NCI-H1092 (cell line): ENCODE results near the gene TNFRSF21.

Experiments used
- DNase-seq: peaks from one replicate; lab custom pipeline; 2025; lab: John Stamatoyannopoulos, UW

The TNFRSF21 gene

DNA sequence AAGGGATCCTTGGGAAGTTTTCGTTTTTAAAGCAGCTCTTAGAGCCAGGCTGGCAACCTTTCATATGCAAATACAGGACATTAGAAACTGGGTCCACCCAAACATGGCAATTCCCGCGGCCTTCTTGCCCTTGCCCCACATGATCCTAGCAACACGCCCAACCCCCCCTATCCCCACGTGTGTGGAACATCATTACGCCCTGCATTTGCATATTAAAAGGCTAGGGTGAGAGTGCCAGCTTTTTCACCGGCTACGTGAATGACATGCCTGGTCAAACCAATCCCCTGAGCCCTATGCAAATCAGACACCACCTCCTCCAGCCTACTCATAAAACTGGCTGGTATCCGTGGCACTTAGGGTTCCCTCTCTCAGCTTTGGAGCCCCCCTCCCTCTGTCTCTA, 88.1 kb downstream of the TNFRSF21 start:
- DNase-seq: no peak

DNA sequence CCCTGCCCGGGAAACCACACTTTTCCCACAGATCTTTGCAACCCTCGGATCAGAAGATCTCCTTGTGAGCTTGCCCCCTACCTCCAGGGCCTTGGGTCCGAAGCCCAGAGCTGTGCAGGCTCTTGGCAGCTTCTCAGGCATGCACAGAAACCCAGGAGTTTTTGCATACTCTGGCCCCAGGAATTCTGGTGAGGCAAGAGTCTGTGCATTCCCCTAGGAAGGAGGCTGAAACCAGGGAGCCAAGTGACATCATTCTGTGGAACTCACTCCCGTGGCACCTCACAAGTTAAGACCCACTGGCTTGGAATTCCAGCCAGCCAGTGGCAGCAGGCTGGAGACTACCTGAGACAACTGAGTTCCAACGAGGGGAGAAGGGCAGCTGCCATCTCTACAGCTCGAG, 100.1 kb downstream of the TNFRSF21 start:
- no peak for DNase-seq

DNA sequence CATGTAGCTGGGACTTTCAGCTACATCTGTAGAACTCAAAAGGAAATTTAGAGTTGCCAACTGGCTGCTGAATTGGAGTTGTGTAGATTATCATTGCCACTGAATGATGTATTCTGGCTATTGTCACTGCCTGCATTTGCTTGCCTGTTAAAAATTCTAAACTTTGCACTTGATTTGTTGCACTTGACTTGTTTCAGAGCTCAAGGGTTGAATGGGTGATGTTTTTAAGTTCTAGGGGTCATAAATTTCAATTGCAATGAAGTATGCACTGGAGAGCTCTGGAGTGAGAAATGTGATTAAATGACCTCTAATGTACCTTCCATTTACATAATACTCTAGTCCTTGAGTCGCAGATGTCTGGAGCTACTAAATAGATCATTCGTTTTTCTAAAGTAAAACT, 102.4 kb downstream of the TNFRSF21 start:
- DNase-seq: no peak

DNA sequence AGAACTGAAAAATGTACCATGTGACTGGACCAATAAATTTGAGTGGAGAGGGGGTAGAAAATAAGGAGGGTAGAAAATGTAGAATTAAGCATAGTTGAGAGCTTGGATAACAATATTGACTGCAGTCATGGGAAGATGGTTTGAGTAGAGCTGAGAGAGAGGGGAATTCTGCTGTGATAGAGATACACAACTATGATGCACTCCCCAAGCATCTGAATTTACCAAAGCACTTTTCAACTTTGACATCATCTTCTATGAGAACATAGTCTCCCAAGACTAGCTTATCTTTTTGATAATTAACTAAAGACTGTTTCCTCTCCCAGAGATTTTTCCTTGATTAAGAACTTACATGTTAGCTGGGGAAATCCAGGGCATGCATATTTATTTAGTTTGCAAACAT, 103.1 kb downstream of the TNFRSF21 start:
- DNase-seq: no peak

DNA sequence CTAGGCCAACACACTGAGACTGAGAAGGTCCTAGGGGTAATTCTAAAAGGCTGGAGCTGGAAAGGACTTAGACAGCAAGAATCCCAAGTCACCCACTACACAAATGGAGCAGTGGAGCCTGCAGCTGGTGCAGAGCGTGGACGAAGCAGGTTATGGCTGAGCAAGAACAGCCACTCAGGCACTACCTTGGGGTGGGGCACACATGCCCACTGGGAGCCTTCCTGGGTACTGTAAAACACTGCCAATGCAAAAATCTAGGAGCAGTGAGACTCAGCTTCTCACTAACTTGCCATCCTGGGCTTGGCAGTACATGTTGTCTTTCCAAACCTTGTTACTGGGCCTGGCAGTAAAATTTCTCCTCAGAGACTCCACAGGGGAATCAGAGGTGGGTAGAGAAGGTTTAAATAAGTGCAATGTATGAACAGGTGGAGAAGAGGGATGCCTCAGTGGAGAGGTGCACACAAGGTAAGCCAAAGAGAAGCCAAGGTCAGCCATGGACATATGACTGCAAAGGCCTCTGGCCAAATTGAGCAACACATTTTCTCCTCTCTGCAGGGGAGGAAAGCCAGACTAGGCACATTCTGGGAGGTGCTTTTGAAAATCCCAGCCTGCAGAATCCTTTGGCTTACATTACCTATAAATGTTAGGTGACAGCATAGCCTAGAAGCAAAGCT, 105.6 kb downstream of the TNFRSF21 start:
- DNase-seq: no peak

DNA sequence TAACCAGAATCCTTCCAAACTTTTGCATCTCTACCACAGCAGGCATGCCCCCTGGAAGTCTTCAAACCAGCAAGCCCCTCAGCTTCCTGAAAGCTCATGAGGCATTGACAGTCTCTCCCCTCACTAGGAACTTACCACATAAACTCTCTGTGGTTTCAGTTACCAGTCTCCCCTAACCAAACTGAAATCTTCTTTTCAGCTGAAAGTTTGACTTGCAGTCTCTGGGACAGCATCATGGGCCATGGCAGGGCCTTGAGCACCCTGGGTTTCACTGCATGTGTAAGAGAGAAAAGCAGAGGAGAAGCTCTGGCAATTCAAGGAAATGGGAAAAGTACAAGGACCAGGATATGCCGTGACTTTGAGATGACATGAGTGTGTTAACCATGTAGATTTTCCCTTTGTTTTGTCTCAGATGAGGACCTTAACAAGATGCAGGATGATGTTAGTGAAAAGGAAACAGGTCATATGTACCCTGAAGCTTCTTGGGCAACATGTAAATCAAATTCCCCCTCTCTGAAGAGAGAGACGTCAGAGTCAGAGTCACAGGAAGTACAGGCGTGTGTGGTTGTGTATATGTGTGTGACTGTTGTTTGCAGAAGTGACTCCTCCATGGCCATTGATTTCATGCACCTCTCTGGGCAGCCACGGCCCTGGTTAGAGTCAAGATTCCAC, 106.3 kb downstream of the TNFRSF21 start:
- no peak for DNase-seq

DNA sequence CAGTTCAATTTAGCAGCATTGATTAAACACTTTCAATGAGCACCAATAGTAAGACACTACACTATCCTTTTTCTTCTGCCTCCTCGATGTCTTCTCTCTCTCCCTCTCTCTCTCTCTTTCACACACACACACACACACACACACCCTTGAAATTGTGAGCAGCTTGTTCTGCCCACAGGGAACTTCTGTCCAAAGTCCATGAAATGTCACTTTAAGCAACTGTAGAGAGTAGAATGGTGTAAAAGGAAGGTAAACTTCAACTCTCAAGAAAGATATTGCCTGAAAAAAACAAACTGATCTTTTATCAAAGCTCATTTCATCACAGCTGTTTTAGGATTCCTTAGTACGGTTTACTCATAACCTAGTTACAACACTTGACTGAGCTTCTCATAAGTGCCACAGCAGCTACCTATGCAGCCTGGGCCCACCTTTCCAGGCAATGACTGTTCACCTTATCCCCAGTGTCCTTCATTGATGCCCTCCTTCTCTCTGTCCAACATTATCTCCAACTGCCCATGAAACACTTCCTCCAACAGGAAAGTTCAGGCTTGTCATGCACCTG, 107.0 kb downstream of the TNFRSF21 start:
- no peak for DNase-seq

DNA sequence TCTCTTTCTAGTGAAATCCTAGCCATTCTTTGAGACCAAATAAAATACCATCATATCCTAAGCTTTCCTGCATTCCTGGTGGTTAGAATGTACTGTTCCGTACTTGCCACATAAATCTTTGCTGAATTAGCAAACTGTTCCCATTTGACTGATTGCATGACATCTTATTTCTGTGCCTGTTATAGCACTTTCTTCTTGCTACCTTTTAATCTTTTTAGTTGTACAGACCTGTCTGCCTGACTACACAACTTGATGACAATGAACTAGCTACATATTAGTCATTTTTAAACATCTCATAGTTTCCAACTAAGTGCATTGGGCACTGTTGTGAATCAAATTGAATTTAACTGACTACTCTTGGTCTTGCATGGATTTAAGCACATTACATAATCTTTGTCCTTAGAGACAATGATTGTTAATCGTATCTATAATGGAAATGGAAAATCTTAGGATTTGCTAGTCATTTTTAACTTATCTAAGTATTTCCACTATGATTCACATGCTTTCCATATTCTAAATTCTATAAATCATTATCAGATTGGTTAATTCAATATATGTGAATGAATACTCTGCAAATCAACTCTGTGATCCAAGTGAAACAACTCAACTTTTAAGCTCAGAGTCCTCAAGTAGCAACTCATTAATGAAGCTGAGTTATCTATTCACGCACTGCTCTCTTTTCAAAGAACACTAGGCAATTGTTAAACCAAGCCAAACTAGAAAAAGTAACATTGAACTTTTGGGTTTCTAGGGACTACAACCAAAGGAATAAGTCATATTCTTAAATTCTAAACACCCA, 109.0 kb downstream of the TNFRSF21 start:
- no peak for DNase-seq

DNA sequence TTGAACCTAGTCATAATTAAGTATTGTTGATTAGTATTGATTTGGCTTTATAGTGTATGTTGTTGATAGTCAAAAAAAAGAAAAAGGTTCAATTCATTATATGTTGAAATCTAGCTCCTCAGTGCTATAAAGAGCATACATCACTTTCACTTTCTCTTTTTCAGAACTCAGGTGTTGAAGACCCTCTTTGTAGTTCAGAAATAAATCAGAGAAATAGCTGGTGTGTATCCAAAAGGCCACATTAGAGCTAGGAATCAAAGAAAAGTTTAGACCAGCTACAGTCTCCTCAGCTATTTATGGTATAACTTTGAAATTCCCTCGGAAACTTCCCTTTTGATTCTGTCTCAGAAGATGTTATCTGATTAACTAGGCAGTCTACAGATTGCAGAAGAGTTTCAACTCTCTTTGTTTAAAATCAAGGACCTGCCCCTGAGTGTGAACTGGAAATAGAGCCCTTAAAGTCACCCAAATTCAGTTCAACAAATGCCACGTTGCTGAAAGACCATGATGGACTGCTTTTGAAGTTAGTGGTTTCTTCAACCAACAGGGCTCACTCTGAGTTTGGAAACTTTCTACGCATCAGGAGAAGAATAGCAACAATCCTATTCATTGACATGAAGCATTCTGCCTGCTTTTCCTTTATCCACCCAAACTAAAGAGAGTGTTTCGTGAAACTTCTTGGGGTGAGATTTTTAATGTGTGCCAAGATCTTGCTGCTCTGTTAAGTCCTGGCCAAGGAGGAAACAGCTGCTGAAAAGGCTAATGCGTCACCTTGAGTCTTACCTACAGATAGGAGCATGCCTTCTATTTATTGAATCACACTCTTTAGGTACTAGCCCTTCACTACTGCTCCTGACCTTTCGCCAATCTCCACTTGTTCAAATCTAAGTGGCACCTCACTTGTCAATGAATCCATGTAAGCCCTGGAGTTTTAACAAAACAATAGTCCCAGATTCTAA, 111.7 kb downstream of the TNFRSF21 start:
- DNase-seq: no peak

DNA sequence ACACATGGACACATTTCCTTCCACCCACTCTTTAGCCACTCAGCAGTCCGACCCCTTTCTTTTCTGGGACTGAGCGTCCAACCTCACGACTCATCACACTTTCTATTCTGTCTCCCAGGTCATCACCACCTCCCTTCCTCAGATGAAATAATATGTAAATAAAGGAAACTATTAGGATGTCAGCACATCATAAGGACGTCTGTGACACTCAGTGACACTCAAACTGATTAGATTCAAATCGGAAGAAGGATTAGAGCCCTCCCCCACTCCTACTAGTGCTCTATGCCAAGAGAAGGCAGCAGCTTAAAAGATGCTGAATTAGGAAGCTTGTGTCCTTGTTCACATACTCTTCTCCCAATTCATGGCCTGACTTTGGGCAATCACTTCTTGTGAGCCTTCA, 113.6 kb downstream of the TNFRSF21 start:
- no peak for DNase-seq

DNA sequence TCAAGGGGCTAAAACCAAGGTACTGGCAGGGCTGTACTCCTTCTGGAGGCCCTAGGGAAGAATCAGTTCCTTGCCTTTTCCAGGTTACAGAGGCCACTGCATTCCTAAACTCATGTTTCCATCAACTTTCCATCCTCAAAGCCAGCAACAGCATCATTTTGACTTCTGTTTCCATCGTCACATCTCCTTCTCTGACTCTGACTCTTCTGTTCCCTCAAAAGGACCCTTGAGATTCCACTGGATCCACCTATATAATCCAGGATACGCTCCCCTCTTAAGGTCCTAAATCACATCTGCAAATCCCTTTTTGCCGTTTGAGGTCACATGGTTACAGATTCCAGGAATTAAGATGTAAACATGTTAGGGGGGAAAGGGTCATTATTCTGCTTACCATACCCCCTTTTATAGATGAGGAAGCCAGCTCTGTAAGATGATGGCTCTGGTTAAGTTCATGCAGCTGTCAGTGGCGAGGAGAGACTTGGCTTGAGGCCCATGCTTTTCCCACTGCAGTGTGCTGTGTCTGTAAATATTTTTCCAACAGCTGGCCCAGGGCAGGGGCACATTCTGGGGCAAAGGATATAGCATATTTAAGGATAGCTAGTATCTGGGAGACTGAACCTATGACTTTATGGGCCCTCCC, 114.6 kb downstream of the TNFRSF21 start:
- no peak for DNase-seq

DNA sequence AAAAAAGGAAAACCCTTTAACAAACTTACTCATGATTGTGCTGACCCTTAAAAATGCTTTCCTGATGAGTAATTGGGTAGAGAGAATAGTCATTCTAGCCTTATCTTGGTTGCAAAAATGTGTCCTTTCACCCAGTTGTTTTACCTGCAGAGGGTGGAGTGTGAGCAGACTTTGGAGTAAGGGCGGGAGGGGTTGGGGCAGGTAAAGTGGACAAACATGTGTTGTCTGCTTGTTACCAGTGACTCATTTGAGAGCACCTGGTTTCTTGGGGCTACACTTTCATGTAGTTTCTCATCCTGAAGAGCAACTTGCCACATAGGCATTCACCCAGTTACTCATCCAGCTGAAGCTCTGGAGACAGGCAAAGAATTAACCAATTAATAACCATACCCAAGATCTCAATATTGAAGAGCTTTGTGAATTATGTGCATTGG, 121.1 kb downstream of the TNFRSF21 start:
- DNase-seq: no peak

DNA sequence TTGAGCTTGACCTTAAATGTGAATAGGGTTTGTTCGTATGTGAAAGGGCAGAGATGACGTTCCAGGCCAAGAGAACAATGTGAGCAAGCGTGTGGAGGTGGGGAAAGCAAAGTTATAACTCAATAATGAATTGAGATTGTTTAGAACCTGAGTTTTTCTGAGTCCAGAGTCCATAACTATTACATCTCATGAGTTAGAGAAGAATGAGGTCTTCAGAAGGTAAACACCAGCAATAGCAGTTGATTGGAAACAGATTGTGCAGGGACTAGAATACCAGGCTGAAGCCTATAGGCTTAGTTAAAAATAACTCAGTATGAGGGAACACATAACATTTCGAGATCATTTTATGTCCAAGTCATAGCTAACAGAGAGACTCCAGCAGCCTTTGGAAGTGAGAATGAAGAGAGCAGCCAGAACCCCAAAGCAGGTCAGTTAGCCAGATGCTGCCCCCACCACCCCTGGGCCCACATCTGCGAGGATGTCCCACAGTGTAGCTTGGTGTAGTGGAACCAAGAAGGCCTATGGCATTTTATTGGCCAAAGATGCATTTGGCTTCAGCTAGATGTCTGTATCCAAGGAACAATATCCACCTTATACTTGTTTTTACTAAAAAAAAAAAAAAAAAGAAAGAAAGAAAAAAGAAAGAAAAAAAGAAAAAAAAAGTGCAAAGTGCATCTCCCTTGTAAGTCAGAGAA, 121.7 kb downstream of the TNFRSF21 start:
- DNase-seq: no peak

DNA sequence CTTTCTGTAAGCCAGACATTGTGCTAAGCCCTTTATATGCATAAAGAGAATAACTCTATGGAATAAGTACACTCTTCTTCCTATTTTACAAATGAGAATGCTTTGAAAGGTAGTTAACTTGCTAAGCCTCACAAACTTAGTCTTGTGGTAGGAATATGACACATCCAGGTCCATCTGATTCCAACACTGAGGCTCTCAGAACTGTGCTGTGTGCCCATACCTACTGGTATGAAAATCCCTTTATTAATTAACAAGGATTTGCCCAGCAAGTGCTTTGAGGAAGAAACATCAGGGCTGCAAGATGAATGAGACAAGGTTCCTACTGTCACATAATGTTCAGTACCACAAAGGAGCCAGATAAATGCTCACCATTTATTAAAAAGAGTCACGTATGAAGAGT, 122.6 kb downstream of the TNFRSF21 start:
- no peak for DNase-seq

DNA sequence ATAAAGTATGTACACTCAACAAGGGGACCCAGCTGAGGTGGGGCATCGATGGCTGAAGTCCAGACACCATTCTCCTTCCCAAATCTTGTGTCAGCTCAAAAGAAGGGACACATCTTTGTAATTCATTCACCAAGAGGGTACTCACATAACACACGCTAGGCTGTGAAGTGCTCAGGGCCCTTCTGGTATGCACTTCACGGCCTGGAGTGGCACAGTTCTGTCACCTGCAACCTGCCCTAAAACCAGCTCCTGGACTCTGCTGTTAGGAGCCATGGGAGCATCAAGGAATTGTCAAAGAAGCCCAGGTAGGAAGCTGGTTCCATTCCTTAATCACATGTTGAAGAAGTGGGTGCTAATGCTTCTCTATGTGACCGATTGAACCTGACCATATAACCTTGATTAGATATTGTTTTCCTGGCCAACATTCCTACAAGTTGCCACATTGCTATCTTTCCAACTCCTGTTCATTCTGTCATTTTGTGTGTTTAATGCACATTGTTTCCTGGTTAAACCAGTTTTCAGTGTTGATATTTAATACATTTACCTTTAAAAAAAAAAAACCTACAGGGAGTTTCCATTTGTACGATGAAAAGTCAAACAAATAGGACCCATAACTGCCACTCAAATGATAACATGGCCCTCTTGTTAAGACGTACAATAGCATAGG, 127.3 kb downstream of the TNFRSF21 start:
- no peak for DNase-seq

DNA sequence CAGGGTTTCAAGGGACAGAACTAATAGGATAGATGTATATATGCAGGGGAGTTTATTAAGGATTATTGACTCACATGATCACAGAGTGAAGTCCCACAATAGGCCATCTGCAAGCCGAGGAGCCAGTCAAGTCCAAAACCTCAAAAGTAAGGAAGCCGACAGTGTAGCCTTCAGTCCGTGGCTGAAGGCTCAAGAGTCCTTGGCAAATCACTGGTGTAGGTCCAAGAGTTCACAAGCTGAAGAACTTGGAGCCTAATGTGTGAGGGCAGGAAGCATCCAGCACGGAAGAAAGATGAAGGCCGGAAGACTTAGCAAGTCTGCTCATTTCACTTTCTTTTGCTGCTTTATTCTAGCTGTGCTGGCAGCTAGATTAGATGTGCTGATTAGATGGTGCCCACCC, 128.0 kb downstream of the TNFRSF21 start:
- no peak for DNase-seq
